Prostate gland (tissue), 2 donors: Measurements from ENCODE around the gene CLEC16A.

Experiments
- CTCF ChIP-seq, 4 experiments: fragments of 200-600 bp in 2 of 4; fragments of 450-650 bp in 2 of 4; sonication (generic) in 2 of 4; IDR thresholded peaks; 1 replicate in 3 of 4; 2 replicates in 1 of 4; pipeline ENCODE4 v1.5.1; 2016 to 2019; ENCODE audit warnings: antibody characterized with exemption in 4 of 4, mild to moderate bottlenecking in 2 of 4, moderate library complexity in 2 of 4
- POLR2A ChIP-seq: fragments of 450-650 bp; IDR thresholded peaks from one replicate; pipeline ENCODE4 v1.6.1; 2016; ENCODE audit warnings: antibody characterized with exemption, mild to moderate bottlenecking
- POLR2AphosphoS5 ChIP-seq: sonication (generic); formaldehyde crosslinking; IDR thresholded peaks from one replicate; pipeline ENCODE4 v1.6.1; 2017; ENCODE audit warnings: antibody characterized with exemption

DNA sequence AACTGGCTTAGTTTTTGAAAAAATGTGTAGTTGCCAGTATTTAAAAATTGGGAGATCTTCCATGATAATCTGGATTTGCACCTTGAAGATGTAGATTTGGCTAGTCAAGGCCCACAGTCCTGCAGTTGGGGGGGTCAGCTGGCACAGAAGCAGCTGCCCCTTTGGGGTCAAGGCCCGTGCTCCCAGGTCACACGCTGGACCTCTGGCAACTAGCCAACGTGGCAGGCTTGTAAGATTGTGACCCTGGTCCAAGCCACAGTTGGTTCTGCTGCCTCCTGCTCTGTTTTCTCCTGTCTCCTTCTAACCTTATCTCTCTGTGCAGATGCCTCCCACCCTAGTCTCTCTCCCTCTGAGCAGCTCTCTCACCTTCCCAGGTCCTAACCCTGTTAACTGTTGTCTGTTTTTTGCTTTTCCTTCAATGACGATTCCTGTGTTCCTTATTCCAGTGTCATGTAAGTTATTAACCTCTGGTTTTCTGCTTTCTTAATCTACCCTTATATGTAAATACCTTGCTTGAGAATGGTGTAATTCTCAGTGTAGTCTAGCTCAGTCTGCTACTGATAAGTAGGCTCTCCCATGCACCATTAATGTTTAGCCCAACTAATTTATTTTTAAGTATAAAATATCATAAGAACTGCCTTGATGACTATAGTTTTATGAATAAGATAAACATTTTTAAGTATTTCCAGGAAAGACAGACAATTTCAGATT lies 27.9 kb downstream of the CLEC16A start:
- TF ChIP-seq POLR2A (no peak), CTCF (IDR thresholded peaks at IDR 0.05) (no peak), POLR2AphosphoS5 (no peak)
